K562 (cell line): Measurements from ENCODE around the gene GTSE1. TPM values are rescaled to one million over a fixed set of nuclear protein-coding genes. Genes with fewer than 3 reads are reported as not detected.

Experiments
- ATAC-seq: fragments of 200-7000 bp; cut with Tn5 transposase; 3 replicates; pipeline ENCODE4 v1.9.1; 2020; ENCODE audit warnings: moderate library complexity
- BruUV-seq: library from RNA; stranded (reverse); fragments of 400-500 nt; replicated peaks from 2 replicates; lab custom pipeline; 2021; lab: Mats Ljungman, UMichigan
- CTCF ChIA-PET: fragments of 300-600 bp; formaldehyde crosslinking; extraction: SDS; loops from one replicate; lab custom pipeline; 2021; ENCODE audit warnings: low intra/inter-chr PET ratio; lab: Yijun Ruan, JAX
- POLR2A ChIA-PET: fragments of 300-600, 350-650 bp; sonication (Branson Sonifier 250); formaldehyde crosslinking; extraction: SDS; loops from one replicate; lab custom pipeline; 2021; ENCODE audit warnings: antibody characterized with exemption, inconsistent platforms; lab: Yijun Ruan, JAX
- DNase-seq, 4 experiments: peaks; one replicate each; pipeline versions ENCODE4 v3.0.0 to v3.0.0-alpha.2; 2011 to 2018; ENCODE audit warnings: low spot score in 3 of 4, mixed read lengths in 3 of 4; ENCODE audit errors: extremely low read depth in 1 of 4
- FAIRE-seq: peaks from 2 replicates; lab custom pipeline; 2011; peaks lifted over from hg19 to GRCh38; lab: Jason Lieb, UNC
- H2AFZ ChIP-seq: 2 replicates; pipeline ENCODE4 v1.6.0; 2011; ENCODE audit warnings: low read depth, low read length, control low read depth, inconsistent platforms
- H3K27ac ChIP-seq: fragments of 200-600 bp; 3 replicates; pipeline ENCODE4 v1.8.0; 2011; ENCODE audit warnings: low read depth, mild to moderate bottlenecking, control low read depth, inconsistent platforms, low read length, moderate library complexity, mixed read lengths; ENCODE audit errors: extremely low read depth
- H3K27me3 ChIP-seq, 2 experiments: fragments of 300-600 bp in 1 of 2; 2 replicates in 1 of 2; 3 replicates in 1 of 2; pipeline versions ENCODE4 v1.6.0 to v1.8.0; 2011; ENCODE audit warnings: inconsistent platforms in 2 of 2, low read length in 2 of 2, mild to moderate bottlenecking in 1 of 2, mixed read lengths in 1 of 2, moderate library complexity in 1 of 2; ENCODE audit not compliant: control insufficient read depth in 2 of 2, insufficient read depth in 2 of 2
- H3K36me3 ChIP-seq: fragments of 300-600 bp; 3 replicates; pipeline ENCODE4 v1.8.0; 2011; ENCODE audit warnings: mild to moderate bottlenecking, low read length, inconsistent platforms; ENCODE audit not compliant: control insufficient read depth, insufficient read depth
- H3K4me1 ChIP-seq, 2 experiments: fragments of 200-600 bp in 1 of 2; replicated peaks in 1 of 2; 2 replicates in 1 of 2; 3 replicates in 1 of 2; pipeline versions ENCODE4 v1.5.1 to v1.8.0; 2011; ENCODE audit warnings: inconsistent platforms in 2 of 2, low read length in 2 of 2, mild to moderate bottlenecking in 1 of 2, mixed read lengths in 1 of 2, moderate library complexity in 1 of 2; ENCODE audit not compliant: control insufficient read depth in 2 of 2, insufficient read depth in 2 of 2
- H3K4me2 ChIP-seq: 2 replicates; pipeline ENCODE4 v1.6.1; 2011; ENCODE audit warnings: low read length, control low read depth, inconsistent platforms, mixed read lengths; ENCODE audit not compliant: insufficient read depth
- H3K4me3 ChIP-seq: fragments of 200-600 bp; sonication (generic), shearing (Covaris generic); 2 replicates; pipeline ENCODE4 v1.5.1; 2016; ENCODE audit warnings: control low read depth, inconsistent platforms
- H3K79me2 ChIP-seq: fragments of 200-600 bp; 3 replicates; pipeline ENCODE4 v1.8.0; 2011; ENCODE audit warnings: low read length, inconsistent platforms; ENCODE audit not compliant: control insufficient read depth, insufficient read depth
- H3K9ac ChIP-seq, 2 experiments: 2 replicates each; pipeline versions ENCODE4 v1.6.0 to v1.6.1; 2011; ENCODE audit warnings: low read depth in 2 of 2, low read length in 2 of 2, control low read depth in 1 of 2, inconsistent platforms in 1 of 2, mild to moderate bottlenecking in 1 of 2, mixed read lengths in 1 of 2; ENCODE audit not compliant: insufficient read depth in 1 of 2
- H3K9me1 ChIP-seq: one replicate; pipeline ENCODE4 v1.6.0; 2011; ENCODE audit warnings: inconsistent platforms, mild to moderate bottlenecking, low read length, moderate library complexity; ENCODE audit not compliant: control insufficient read depth, insufficient read depth
- H3K9me3 ChIP-seq: replicated peaks from 2 replicates; pipeline ENCODE4 v1.5.1; 2011; ENCODE audit warnings: low read depth, low read length, inconsistent platforms; ENCODE audit not compliant: control insufficient read depth, insufficient read depth
- H4K20me1 ChIP-seq: replicated peaks from 2 replicates; pipeline ENCODE4 v1.6.1; 2011; ENCODE audit warnings: low read length, inconsistent platforms, mixed read lengths; ENCODE audit not compliant: control insufficient read depth, insufficient read depth
- ARID1B ChIP-seq: fragments of 450-650 bp; IDR thresholded peaks from 2 replicates; pipeline ENCODE4 v1.6.1; 2016; ENCODE audit warnings: antibody characterized with exemption, mild to moderate bottlenecking, inconsistent platforms
- ATF2 ChIP-seq: sonication (generic); formaldehyde crosslinking; IDR thresholded peaks from 2 replicates; pipeline ENCODE4 v1.8.1; 2022; ENCODE audit warnings: missing genetic modification reagents
- C11orf30 ChIP-seq: fragments of 450-650 bp; IDR thresholded peaks from 2 replicates; pipeline ENCODE4 v1.6.1; 2016; ENCODE audit warnings: low read depth, mild to moderate bottlenecking
- CREB3 ChIP-seq: fragments of 450-650 bp; conservative IDR thresholded peaks from 2 replicates; pipeline ENCODE4 v1.6.1; 2016; ENCODE audit warnings: missing genetic modification characterization, low read depth, mild to moderate bottlenecking, missing compliant biosample characterization, moderate library complexity
- ZNF316 ChIP-seq: fragments of 450-650 bp; IDR thresholded peaks from 2 replicates; pipeline ENCODE4 v1.6.1; 2016
- WGBS: fragments of 100-300 bp; shearing (Covaris generic); methylation state at CpG from one replicate; pipeline ENCODE4 v1.1.6; 2016; ENCODE audit warnings: low coverage, mixed read lengths; ENCODE audit not compliant: insufficient coverage; ENCODE audit errors: missing lambda C conversion rate; 5-methylcytosine and 5-hydroxymethylcytosine counted together
- in situ Hi-C: fragments of 300-500 bp; cut with MboI; formaldehyde crosslinking; loops from 4 replicates; pipeline ENCODE4 v1.15.0; 2018; ENCODE audit warnings: inconsistent platforms, mixed read lengths
- intact Hi-C: fragments of 100-400 bp; cut with micrococcal nuclease; formaldehyde crosslinking; loops from 2 replicates; pipeline ENCODE4 v1.14.2; 2022
- polyA plus RNA-seq, 8 experiments: library from polyadenylated mRNA; depleted of rRNA in 4 of 8; stranded (reverse) in 5 of 8; unstranded in 3 of 8; fragments of >200 nt; fragmentation: Nextera tagmentation in 2 of 8; fragmentation: Illumina TruSeq in 1 of 8; extraction: Ambion mirVana in 2 of 8; extraction: Trizol in 1 of 8; gene quantifications; 2 replicates each; pipeline versions ENCODE4 v1.2.1 to v1.2.3, GENCODE V29; 2011 to 2014; ENCODE audit warnings: inconsistent platforms in 1 of 8, missing spikeins in 1 of 8
- total RNA-seq, 7 experiments: library from RNA; depleted of rRNA in 6 of 7; stranded (reverse); fragments of >200 nt in 6 of 7; fragmentation: Illumina TruSeq in 2 of 7; extraction: Trizol in 2 of 7; gene quantifications; 2 replicates each; pipeline versions ENCODE4 v1.2.1 to v1.2.3, GENCODE V29; 2011 to 2021; ENCODE audit warnings: low replicate concordance in 1 of 7

The GTSE1 gene
- total and polyA plus RNA-seq, 9 of the 15 experiments (the other 6 are each of a cell fraction or from before 2014, with no cell fraction given), result 2.5 to 22.5 (median 12.9) TPM

- no peak for TF ChIP-seq CREB3 (tag)
- TF ChIP-seq ATF2 (CRISPR knock-in tag), result no peak
- 0 out of 2 replicates have a peak, but pooled peaks have one; percentile 7 for TF ChIP-seq C11orf30
- TF ChIP-seq ZNF316, result peak; percentile 6; the same call in 1 of the 2 replicates
- no peak for TF ChIP-seq ARID1B
- in situ Hi-C loops, result no loop called here
- Histone ChIP-seq H3K4me2 (no peak overlapping the region), H2AFZ (no peak overlapping the region), H3K27ac (no peak overlapping the region), H3K9ac (no peak overlapping the region), H3K4me3 (no peak overlapping the region), H3K27me3 (no peaks in the 10 kb centered on the region), H3K36me3 (peaks cover 67% of the 10 kb centered on the region; the same call in 2 of the 3 replicates), H3K4me1 (peaks cover 5 to 12% of the 10 kb centered on the region in 2 experiments; a peak in 4 of 5 replicates), H3K9me3 (no peaks in the 10 kb centered on the region), H3K79me2 (peaks cover 31% of the 10 kb centered on the region), H4K20me1 (no peaks in the 10 kb centered on the region), H3K9me1 (no peaks in the 10 kb centered on the region)
- DNase-seq, result no peak
- ATAC-seq, result no peak
- POLR2A ChIA-PET, result no interaction called here
- CTCF ChIA-PET, result no interaction called here
- no TSS peak for BruUV-seq
- WGBS, result 93% methylated on average over 8 of the region's 8 CpGs
- intact Hi-C loops, result no loop called here
- FAIRE-seq, result no peak
These were observed 42.0 kb downstream of the GTSE1 start for GRCh38 chr22:46338636-46339035.
